Measurements from ENCODE around the gene AKAP4. TPM values are rescaled to one million over a fixed set of nuclear protein-coding genes. Genes with fewer than 3 reads are reported as not detected.

Gene AKAP4
- total RNA-seq, 1 experiment from 2014 or later = not detected

GRCh38 chrX:50152456-50152855 is 48.4 kb downstream of the AKAP4 start:
- DNase-seq (ENCODE audit: low read depth) = no peak
- in situ Hi-C loops (cut with HindIII; ENCODE audit: low pct_unique_long_range_greater_than_20kb, low sequenced_read_pairs) = no loop called here

GRCh38 chrX:50147972-50148371 is 52.8 kb downstream of the AKAP4 start:
- in situ Hi-C loops (cut with HindIII; ENCODE audit: low pct_unique_long_range_greater_than_20kb, low sequenced_read_pairs) = no loop called here
- DNase-seq (ENCODE audit: low read depth) = no peak

Other genes starting within 250 kb of the AKAP4 start
- gene CCNB3, start 3.8 kb upstream of the AKAP4 start, total RNA-seq (2014; rRNA removed; shearing (Covaris generic); ENCODE audit: low replicate concordance) = 1.4 TPM in 1 of 2 replicates, not detected in the other

Data from Caki2 (cell line).